Iris pigment epithelial cell (primary cell): ENCODE results near the gene CDH12.
"Not testable (repeated sequence)": the region's sequence is repeated elsewhere in the genome, so short reads cannot be mapped to it uniquely, and the experiment has no call there.

ENCODE experiments used
- DNase-seq: peaks from one replicate; pipeline ENCODE4 v3.0.0-alpha.2; 2011; ENCODE audit warnings: low read depth

CDH12 gene

GRCh38 chr5:22278164-22278563, 575.0 kb downstream of the CDH12 start:
- DNase-seq, result no peak

GRCh38 chr5:22277006-22277405, 576.1 kb downstream of the CDH12 start:
- no peak for DNase-seq

GRCh38 chr5:22265855-22266254, 587.3 kb downstream of the CDH12 start:
- not testable (repeated sequence) for DNase-seq

- DNase-seq, result no peak
Observed at GRCh38 chr5:22258139-22258538, 595.0 kb downstream of the CDH12 start.

- DNase-seq, result no peak
Observed at GRCh38 chr5:22250528-22250927, 602.6 kb downstream of the CDH12 start.

- no peak for DNase-seq
Observed at GRCh38 chr5:22249209-22249729, 603.9 kb downstream of the CDH12 start.

GRCh38 chr5:22245770-22246169, 607.4 kb downstream of the CDH12 start:
- no peak for DNase-seq

- no peak for DNase-seq
Observed at GRCh38 chr5:22242532-22242931, 610.6 kb downstream of the CDH12 start.

- peak; percentile 3 for DNase-seq
Observed at GRCh38 chr5:22238047-22238446, 615.1 kb downstream of the CDH12 start.

- no peak for DNase-seq
Observed at GRCh38 chr5:22226423-22226822, 626.7 kb downstream of the CDH12 start.

- DNase-seq, result no peak
Observed at GRCh38 chr5:22223079-22223478, 630.1 kb downstream of the CDH12 start.

GRCh38 chr5:22213703-22214495, 639.2 kb downstream of the CDH12 start:
- peak; percentile 16 for DNase-seq

GRCh38 chr5:22212254-22212991, 640.7 kb downstream of the CDH12 start:
- not testable (repeated sequence) for DNase-seq

GRCh38 chr5:22208463-22208862, 644.7 kb downstream of the CDH12 start:
- not testable (repeated sequence) for DNase-seq

GRCh38 chr5:22188651-22189050, 664.5 kb downstream of the CDH12 start:
- DNase-seq, result not testable (repeated sequence)

GRCh38 chr5:22187632-22188228, 665.4 kb downstream of the CDH12 start:
- not testable (repeated sequence) for DNase-seq

GRCh38 chr5:22169226-22169625, 683.9 kb downstream of the CDH12 start:
- not testable (repeated sequence) for DNase-seq

GRCh38 chr5:22168704-22169103, 684.4 kb downstream of the CDH12 start:
- DNase-seq, result not testable (repeated sequence)

- DNase-seq, result not testable (repeated sequence)
Observed at GRCh38 chr5:22165931-22166330, 687.2 kb downstream of the CDH12 start.

- DNase-seq, result not testable (repeated sequence)
Observed at GRCh38 chr5:22164910-22165748, 688.0 kb downstream of the CDH12 start.

- not testable (repeated sequence) for DNase-seq
Observed at GRCh38 chr5:22156953-22157352, 696.2 kb downstream of the CDH12 start.

- not testable (repeated sequence) for DNase-seq
Observed at GRCh38 chr5:22154779-22155178, 698.4 kb downstream of the CDH12 start.
